H1 (cell line): Measurements from ENCODE around the gene CYRIA. TPM values are rescaled to one million over a fixed set of nuclear protein-coding genes. Genes with fewer than 3 reads are reported as not detected.

Experiments used
- CTCF ChIA-PET: fragments of 300-600 bp; sonication (Branson Sonifier 250); formaldehyde crosslinking; loops from one replicate; lab custom pipeline; 2021; ENCODE audit not compliant: partially characterized antibody; lab: Charles Lee
- POLR2A ChIA-PET: fragments of 300-600 bp; sonication (Branson Sonifier 250); formaldehyde crosslinking; loops from one replicate; lab custom pipeline; 2021; ENCODE audit warnings: inconsistent platforms; ENCODE audit not compliant: partially characterized antibody; lab: Charles Lee
- DNase-seq, 2 experiments: peaks; one replicate each; pipeline versions ENCODE4 v3.0.0 to v3.0.0-alpha.2; 2010 to 2022; ENCODE audit warnings: low spot score in 2 of 2, low read depth in 1 of 2, mixed read lengths in 1 of 2
- FAIRE-seq: peaks from 2 replicates; lab custom pipeline; 2011; peaks lifted over from hg19 to GRCh38; lab: Jason Lieb, UNC
- H2AFZ ChIP-seq: 2 replicates; pipeline ENCODE4 v1.8.1; 2012; ENCODE audit warnings: low read length, inconsistent platforms
- H2AK5ac ChIP-seq: 2 replicates; pipeline ENCODE4 v1.6.1; 2013; ENCODE audit warnings: low read depth, low read length
- H2BK120ac ChIP-seq: replicated peaks from 2 replicates; pipeline ENCODE3; 2013; ENCODE audit warnings: low read depth, low read length, inconsistent platforms
- H2BK12ac ChIP-seq: 2 replicates; pipeline ENCODE4 v1.6.1; 2013; ENCODE audit warnings: low read depth, low read length
- H2BK15ac ChIP-seq: 2 replicates; pipeline ENCODE4 v1.6.1; 2013; ENCODE audit warnings: low read length
- H2BK20ac ChIP-seq: 2 replicates; pipeline ENCODE4 v1.6.1; 2013; ENCODE audit warnings: low read length
- H2BK5ac ChIP-seq: 2 replicates; pipeline ENCODE4 v1.6.1; 2013; ENCODE audit warnings: low read depth, low read length
- H3K14ac ChIP-seq: 2 replicates; pipeline ENCODE4 v1.6.1; 2013; ENCODE audit warnings: inconsistent platforms; ENCODE audit not compliant: insufficient read length
- H3K18ac ChIP-seq: 2 replicates; pipeline ENCODE4 v1.6.1; 2013; ENCODE audit warnings: low read length; ENCODE audit errors: extremely low read depth
- H3K23ac ChIP-seq: 2 replicates; pipeline ENCODE4 v1.6.1; 2013; ENCODE audit warnings: inconsistent platforms; ENCODE audit not compliant: insufficient read length
- H3K23me2 ChIP-seq: 2 replicates; pipeline ENCODE4 v1.6.1; 2013; ENCODE audit warnings: low read depth, low read length
- H3K27ac ChIP-seq: 2 replicates; pipeline ENCODE4 v1.6.1; 2011; ENCODE audit warnings: low read depth, low read length, inconsistent platforms
- H3K27me3 ChIP-seq, 4 experiments: replicated peaks in 1 of 4; 1 replicate in 1 of 4; 2 replicates in 3 of 4; pipeline versions ENCODE4 v1.6.1 to v1.8.1; 2011 to 2013; ENCODE audit warnings: low read length in 3 of 4, mild to moderate bottlenecking in 3 of 4, inconsistent platforms in 2 of 4, mixed read lengths in 2 of 4, moderate library complexity in 1 of 4; ENCODE audit not compliant: control insufficient read depth in 3 of 4, insufficient read depth in 3 of 4; ENCODE audit errors: extremely low read depth in 1 of 4
- H3K36me3 ChIP-seq, 4 experiments: 2 replicates each; pipeline versions ENCODE4 v1.6.1 to v1.8.1; 2011 to 2013; ENCODE audit warnings: mild to moderate bottlenecking in 4 of 4, low read length in 3 of 4, moderate library complexity in 2 of 4, control low read depth in 1 of 4, inconsistent platforms in 1 of 4; ENCODE audit not compliant: insufficient read depth in 4 of 4, control insufficient read depth in 2 of 4
- H3K4ac ChIP-seq: replicated peaks from 2 replicates; pipeline ENCODE3; 2013; ENCODE audit warnings: low read length, low read depth, mixed read lengths, inconsistent platforms; ENCODE audit not compliant: insufficient read length
- H3K4me1 ChIP-seq, 4 experiments: replicated peaks in 1 of 4; 1 replicate in 1 of 4; 2 replicates in 3 of 4; pipeline versions ENCODE4 v1.6.1 to v1.8.1; 2011 to 2013; ENCODE audit warnings: low read length in 3 of 4, inconsistent platforms in 2 of 4, mixed read lengths in 1 of 4; ENCODE audit not compliant: insufficient read depth in 4 of 4, control insufficient read depth in 3 of 4
- H3K4me2 ChIP-seq, 2 experiments: 2 replicates each; pipeline versions ENCODE4 v1.6.1 to v1.8.1; 2011 to 2013; ENCODE audit warnings: low read depth in 2 of 2, low read length in 2 of 2, control low read depth in 1 of 2, inconsistent platforms in 1 of 2, mild to moderate bottlenecking in 1 of 2; ENCODE audit not compliant: insufficient read depth in 1 of 2
- H3K4me3 ChIP-seq, 4 experiments: fragments of 200-600, 300-600 bp in 1 of 4; sonication (generic), shearing (Covaris generic), sonication (Bioruptor Twin) in 1 of 4; 2 replicates each; pipeline versions ENCODE4 v1.5.1 to v1.8.1; 2011 to 2016; ENCODE audit warnings: low read length in 4 of 4, low read depth in 3 of 4, control low read depth in 2 of 4, inconsistent platforms in 2 of 4, mild to moderate bottlenecking in 2 of 4, mixed read lengths in 1 of 4, moderate library complexity in 1 of 4; ENCODE audit not compliant: insufficient read depth in 2 of 4; ENCODE audit errors: extremely low read depth in 1 of 4
- H3K56ac ChIP-seq: replicated peaks from 2 replicates; pipeline ENCODE3; 2013; ENCODE audit warnings: low read depth, mild to moderate bottlenecking, mixed read lengths, low read length, inconsistent platforms; ENCODE audit not compliant: insufficient read length
- H3K79me1 ChIP-seq: 2 replicates; pipeline ENCODE4 v1.6.1; 2013; ENCODE audit warnings: low read depth, low read length, control low read depth
- H3K79me2 ChIP-seq, 2 experiments: 2 replicates each; pipeline versions ENCODE4 v1.6.1 to v1.8.1; 2012 to 2013; ENCODE audit warnings: low read length in 2 of 2, mild to moderate bottlenecking in 2 of 2, inconsistent platforms in 1 of 2; ENCODE audit not compliant: insufficient read depth in 2 of 2, control insufficient read depth in 1 of 2
- H3K9ac ChIP-seq, 4 experiments: replicated peaks in 1 of 4; 1 replicate in 1 of 4; 2 replicates in 3 of 4; pipeline versions ENCODE4 v1.6.1 to v1.8.1; 2011 to 2013; ENCODE audit warnings: low read depth in 3 of 4, low read length in 3 of 4, control low read depth in 2 of 4, mild to moderate bottlenecking in 2 of 4, moderate library complexity in 2 of 4, inconsistent platforms in 1 of 4; ENCODE audit errors: extremely low read depth in 1 of 4
- H3K9me3 ChIP-seq, 2 experiments: 2 replicates each; pipeline versions ENCODE4 v1.6.1 to v1.8.1; 2012 to 2013; ENCODE audit warnings: mild to moderate bottlenecking in 2 of 2, moderate library complexity in 2 of 2, control low read depth in 1 of 2, inconsistent platforms in 1 of 2, low read depth in 1 of 2, low read length in 1 of 2, mixed read lengths in 1 of 2; ENCODE audit not compliant: insufficient read depth in 2 of 2
- H4K20me1 ChIP-seq, 2 experiments: replicated peaks in 1 of 2; 2 replicates each; pipeline versions ENCODE3 to v1.8.1; 2011 to 2013; ENCODE audit warnings: inconsistent platforms in 2 of 2, low read length in 2 of 2, mild to moderate bottlenecking in 1 of 2; ENCODE audit not compliant: insufficient read depth in 2 of 2, control insufficient read depth in 1 of 2
- H4K5ac ChIP-seq: 2 replicates; pipeline ENCODE4 v1.6.1; 2013; ENCODE audit warnings: low read length, low read depth, mixed read lengths, inconsistent platforms; ENCODE audit not compliant: insufficient read length
- H4K8ac ChIP-seq: 2 replicates; pipeline ENCODE4 v1.8.0; 2013; ENCODE audit warnings: mild to moderate bottlenecking, moderate library complexity, low read length, inconsistent platforms; ENCODE audit not compliant: insufficient read depth; ENCODE audit errors: extremely low read depth
- H4K91ac ChIP-seq: replicated peaks from 2 replicates; pipeline ENCODE3; 2013; ENCODE audit warnings: low read length, mixed read lengths, inconsistent platforms; ENCODE audit not compliant: insufficient read length
- PHF8 ChIP-seq: fragments of 200-600 bp; sonication (generic); conservative IDR thresholded peaks from 2 replicates; pipeline ENCODE4 v1.7.1; 2012; ENCODE audit warnings: low read depth, mild to moderate bottlenecking, inconsistent platforms, low read length, moderate library complexity
- WGBS, 2 experiments: shearing (Covaris generic) in 1 of 2; methylation state at CpG; one replicate each; pipeline versions ENCODE4 v1.1.6 to v1.1.7; 2013 to 2015; ENCODE audit warnings: low lambda C conversion rate in 2 of 2, mixed read lengths in 2 of 2, inconsistent platforms in 1 of 2, low coverage in 1 of 2, missing lambda C conversion rate in 1 of 2; ENCODE audit not compliant: insufficient replicate concordance in 2 of 2, insufficient coverage in 1 of 2, insufficient read length in 1 of 2; ENCODE audit errors: extremely low coverage in 1 of 2, missing lambda C conversion rate in 1 of 2; 5-methylcytosine and 5-hydroxymethylcytosine counted together
- polyA plus RNA-seq, 7 experiments: library from polyadenylated mRNA; depleted of rRNA in 3 of 7; stranded (reverse) in 5 of 7; unstranded in 2 of 7; fragments of >200 nt in 5 of 7; fragments of 200-250 nt in 2 of 7; gene quantifications; 1 replicate in 5 of 7; 2 replicates in 1 of 7; 4 replicates in 1 of 7; pipeline versions ENCODE4 v1.2.1 to v1.2.3, GENCODE V29; 2011 to 2013; ENCODE audit warnings: missing spikeins in 2 of 7, mixed read lengths in 2 of 7
- total RNA-seq: library from RNA; stranded (reverse); fragmentation: NEBNext Ultra II Directional; extraction: Animal tissue kit (Norgen Biotek cat#: 25700); gene quantifications from 2 replicates; pipeline ENCODE4 v1.2.1, GENCODE V29; 2021

The CYRIA gene
- total and polyA plus RNA-seq, 2 of the 8 experiments (the other 6 are each of a cell fraction or from before 2014, with no cell fraction given), result 1.5 to 9.8 TPM

GRCh38 chr2:16645775-16646559, 19.7 kb downstream of the CYRIA start:
- Histone ChIP-seq H3K4me2 (no peak overlapping the region), H3K4me3 (no peak overlapping the region), H3K79me1 (no peaks in the 10 kb centered on the region; the same call in 1 of the 2 replicates), H2BK20ac (no peak overlapping the region), H3K23ac (no peak overlapping the region), H3K79me2 (no peaks in the 10 kb centered on the region), H3K36me3 (no peaks in the 10 kb centered on the region), H2BK12ac (no peak overlapping the region), H3K9ac (no peak overlapping the region), H3K27ac (no peak overlapping the region), H3K4ac (no peak overlapping the region), H2AFZ (no peak overlapping the region), H2AK5ac (no peak overlapping the region), H3K14ac (no peak overlapping the region), H3K23me2 (no peaks in the 10 kb centered on the region), H3K4me1 (no peaks in the 10 kb centered on the region; a peak in 1 of 7 replicates), H2BK15ac (no peak overlapping the region), H4K91ac (no peak overlapping the region), H4K5ac (no peak overlapping the region), H4K8ac (no peak overlapping the region), H3K9me3 (no peaks in the 10 kb centered on the region), H2BK5ac (no peak overlapping the region), H3K56ac (no peak overlapping the region), H2BK120ac (no peak overlapping the region), H3K18ac (no peak overlapping the region), H4K20me1 (no peaks in the 10 kb centered on the region), H3K27me3 (no peaks in the 10 kb centered on the region)
- no peak for FAIRE-seq
- 86% methylated on average over 3 of the region's 3 CpGs; no CpG with 5 or more reads in 1 of the 2 experiments for WGBS, 2 experiments
- ChIA-PET CTCF (interaction anchor here (0.7 to 3.0 kb wide), 6 partner anchors 8 to 111 kb away, joined by 3 to 15 read pairs (median 4); no protein-coding TSS in a partner anchor), POLR2A (no interaction called here)
- TF ChIP-seq PHF8, result no peak
- no peak for DNase-seq
